Ascending aorta (tissue), 2 donors: ENCODE data around the gene FBXO17. TPM values are rescaled to one million over a fixed set of nuclear protein-coding genes. Genes with fewer than 3 reads are reported as not detected.

Experiments used
- DNase-seq, 2 donors: peaks; one replicate each; pipeline ENCODE4 v3.0.0-alpha.2; 2019; ENCODE audit warnings: low spot score in 2 of 2
- H3K27ac ChIP-seq, 2 donors: fragments of 200-600 bp; sonication (generic); one replicate each; pipeline ENCODE4 v1.5.1; 2016 to 2017; ENCODE audit warnings: mild to moderate bottlenecking in 1 of 2
- H3K27me3 ChIP-seq: fragments of 200-600 bp; sonication (generic); one replicate; pipeline ENCODE4 v1.5.1; 2017
- H3K36me3 ChIP-seq, 2 donors: fragments of 200-600 bp; sonication (generic); one replicate each; pipeline ENCODE4 v1.5.1; 2016
- H3K4me1 ChIP-seq, 2 donors: fragments of 200-600 bp; sonication (generic); one replicate each; pipeline ENCODE4 v1.5.1; 2016 to 2017; ENCODE audit warnings: mild to moderate bottlenecking in 1 of 2
- H3K4me3 ChIP-seq, 2 donors: fragments of 200-600 bp; sonication (generic); one replicate each; pipeline ENCODE4 v1.5.1; 2016 to 2017; ENCODE audit warnings: mild to moderate bottlenecking in 1 of 2
- H3K9me3 ChIP-seq, 2 donors: fragments of 200-600 bp; sonication (generic); one replicate each; pipeline ENCODE4 v1.5.1; 2016
- CTCF ChIP-seq, 3 experiments: fragments of 200-600 bp in 2 of 3; fragments of 450-650 bp in 1 of 3; sonication (generic) in 2 of 3; IDR thresholded peaks; one replicate each; pipeline ENCODE4 v1.5.1; 2016 to 2019; ENCODE audit warnings: antibody characterized with exemption in 3 of 3, mild to moderate bottlenecking in 1 of 3, moderate library complexity in 1 of 3
- intact Hi-C: fragments of 100-400 bp; cut with DNase I; formaldehyde crosslinking; loops from one replicate; pipeline ENCODE4 v1.15.1; 2023
- total RNA-seq: library from RNA; depleted of rRNA; stranded (reverse); fragments of >200 nt; gene quantifications from one replicate; pipeline ENCODE4 v1.1.0, GENCODE V29; 2016

Gene FBXO17
- total RNA-seq, 1 donor from 2014 or later: 47.4 TPM

DNA sequence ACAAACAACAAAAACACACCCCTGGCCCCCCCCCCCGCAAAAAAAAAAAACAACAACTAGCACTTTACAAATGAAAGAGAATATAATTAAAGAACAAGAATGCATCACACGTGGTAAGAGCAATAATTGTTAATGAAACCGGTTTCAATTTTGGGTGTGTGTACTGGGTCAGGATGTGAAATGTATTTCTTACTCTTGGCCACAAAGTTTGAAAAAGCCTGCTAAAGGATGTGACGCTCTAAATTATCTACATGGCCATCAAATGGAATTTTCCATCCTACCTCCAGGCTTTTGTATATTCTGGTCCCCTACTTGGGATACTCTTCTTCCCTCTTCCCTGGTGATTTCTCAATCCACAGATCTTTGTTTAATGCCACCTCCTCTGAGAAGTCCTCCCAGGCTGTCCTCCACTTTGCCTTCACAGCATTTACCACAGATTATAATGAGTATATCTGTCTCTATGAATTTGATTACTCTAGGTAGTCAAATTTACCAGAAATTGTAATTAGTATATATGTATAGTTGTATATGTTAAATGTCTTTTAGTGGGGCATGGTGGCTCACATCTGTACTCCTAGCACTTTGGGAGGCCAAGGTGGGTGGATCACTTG is 47.0 kb downstream of the FBXO17 start:
- no peak for DNase-seq
- Histone ChIP-seq H3K27ac (no peak overlapping the region), H3K4me1 (peaks cover 9 to 14% of the 10 kb centered on the region in 2 donors), H3K4me3 (no peak overlapping the region), H3K27me3 (no peaks in the 10 kb centered on the region), H3K9me3 (no peaks in the 10 kb centered on the region), H3K36me3 (peaks cover 13 to 25% of the 10 kb centered on the region in 2 donors)
- intact Hi-C loops: no loop called here
- no peak for TF ChIP-seq CTCF (IDR thresholded peaks at IDR 0.05)

DNA sequence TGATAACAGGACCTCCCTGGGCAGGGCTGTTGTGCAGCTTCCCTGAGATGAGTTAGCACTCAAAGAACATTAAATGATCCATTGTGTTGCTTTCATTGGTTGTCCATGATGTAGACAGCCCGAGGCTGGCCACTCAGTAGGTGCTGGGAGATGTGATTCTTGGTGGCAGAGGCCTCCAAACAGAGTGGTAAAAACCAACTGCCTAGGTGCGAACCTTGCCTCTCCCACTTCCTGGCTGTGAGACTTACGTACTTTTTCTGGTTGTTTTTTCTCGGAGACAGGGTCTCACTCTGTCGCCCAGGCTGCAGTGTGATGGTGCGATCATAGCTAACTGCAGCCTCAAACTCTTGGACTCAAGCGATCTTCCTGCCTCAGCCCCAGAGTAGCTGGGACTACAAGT is 51.2 kb downstream of the FBXO17 start:
- Histone ChIP-seq H3K27ac (no peak overlapping the region), H3K27me3 (no peaks in the 10 kb centered on the region), H3K4me3 (no peak overlapping the region), H3K9me3 (no peaks in the 10 kb centered on the region), H3K4me1 (no peaks in the 10 kb centered on the region), H3K36me3 (peaks cover 14 to 19% of the 10 kb centered on the region in 2 donors)
- DNase-seq: no peak
- intact Hi-C loops: no loop called here
- TF ChIP-seq CTCF (IDR thresholded peaks at IDR 0.05): no peak

- Histone ChIP-seq H3K4me1 (no peaks in the 10 kb centered on the region), H3K27me3 (no peaks in the 10 kb centered on the region), H3K4me3 (no peak overlapping the region), H3K36me3 (peaks cover 14 to 19% of the 10 kb centered on the region in 2 donors), H3K9me3 (no peaks in the 10 kb centered on the region), H3K27ac (no peak overlapping the region)
- TF ChIP-seq CTCF (IDR thresholded peaks at IDR 0.05): no peak
- intact Hi-C loops: no loop called here
- DNase-seq: no peak
Measured at GRCh38 chr19:38922482-38922881, 53.1 kb downstream of the FBXO17 start.

GRCh38 chr19:38921420-38922274 is 53.9 kb downstream of the FBXO17 start:
- Histone ChIP-seq H3K9me3 (no peaks in the 10 kb centered on the region), H3K36me3 (peaks cover 14 to 19% of the 10 kb centered on the region in 2 donors), H3K4me3 (no peak overlapping the region), H3K27ac (no peak overlapping the region), H3K4me1 (no peaks in the 10 kb centered on the region), H3K27me3 (no peaks in the 10 kb centered on the region)
- intact Hi-C loops: no loop called here
- DNase-seq: no peak
- TF ChIP-seq CTCF (IDR thresholded peaks at IDR 0.05): no peak

DNA sequence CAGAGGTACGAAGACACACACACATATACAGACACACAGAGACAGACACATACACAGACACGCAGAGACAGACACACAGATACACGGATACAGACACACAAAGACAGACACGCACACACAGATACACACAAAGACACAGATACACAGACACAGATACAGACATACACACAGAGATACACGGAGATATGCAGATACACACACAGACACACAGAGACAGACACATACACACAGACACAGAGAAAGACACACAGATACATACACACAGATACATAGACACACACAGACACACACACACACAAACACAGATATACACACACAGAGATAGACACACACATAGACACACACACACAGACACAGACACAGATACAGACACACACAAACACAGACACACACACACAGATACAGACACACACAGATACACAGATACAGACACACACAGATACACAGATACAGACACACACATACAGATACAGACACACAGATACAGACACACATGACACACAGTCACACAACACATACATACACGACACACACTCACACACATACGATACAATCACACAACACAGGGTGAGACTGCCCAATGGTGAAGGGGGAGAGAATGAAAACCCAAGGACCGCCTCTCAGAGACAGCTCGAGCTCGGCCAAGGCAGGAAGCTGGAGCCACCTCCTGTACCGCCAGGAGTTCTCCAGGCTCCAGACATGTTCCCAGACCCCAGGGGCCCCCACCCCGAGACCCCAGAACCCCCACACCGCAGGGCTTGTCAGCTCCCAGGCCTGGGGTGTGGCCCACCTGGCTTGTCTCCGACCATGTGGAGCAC is 54.7 kb downstream of the FBXO17 start:
- no peak overlapping the region for H3K27ac ChIP-seq
- peaks cover 11 to 19% of the 10 kb centered on the region in 2 donors for H3K36me3 ChIP-seq
- no peak for DNase-seq
- TF ChIP-seq CTCF (IDR thresholded peaks at IDR 0.05): no peak
- no peaks in the 10 kb centered on the region for H3K27me3 ChIP-seq
- no peaks in the 10 kb centered on the region for H3K4me1 ChIP-seq
- H3K4me3 ChIP-seq: no peak overlapping the region
- intact Hi-C loops: no loop called here
- no peaks in the 10 kb centered on the region for H3K9me3 ChIP-seq
